Endothelial cell of umbilical vein (primary cell): Measurements from ENCODE around the gene GRID2.

Source experiments
- POLR2A ChIP-seq: IDR thresholded peaks from 2 replicates; pipeline ENCODE4 v1.6.1; 2012; ENCODE audit warnings: low read depth, mild to moderate bottlenecking, control low read depth, low read length
- TF ChIP-seq, protein P1 (sequence below), 2 donors: IDR thresholded peaks; 1 replicate in 1 of 2; 2 replicates in 1 of 2; pipeline ENCODE4 v1.5.1; 2011; ENCODE audit warnings: low read length in 2 of 2, mild to moderate bottlenecking in 2 of 2, moderate library complexity in 2 of 2, control low read depth in 1 of 2, inconsistent platforms in 1 of 2, low read depth in 1 of 2; ENCODE audit not compliant: insufficient read depth in 1 of 2; ENCODE audit errors: extremely low read depth in 1 of 2
- TF ChIP-seq, protein P2 (sequence below): IDR thresholded peaks from 2 replicates; pipeline ENCODE4 v1.6.1; 2011; ENCODE audit not compliant: insufficient read depth, insufficient read length

DNA sequence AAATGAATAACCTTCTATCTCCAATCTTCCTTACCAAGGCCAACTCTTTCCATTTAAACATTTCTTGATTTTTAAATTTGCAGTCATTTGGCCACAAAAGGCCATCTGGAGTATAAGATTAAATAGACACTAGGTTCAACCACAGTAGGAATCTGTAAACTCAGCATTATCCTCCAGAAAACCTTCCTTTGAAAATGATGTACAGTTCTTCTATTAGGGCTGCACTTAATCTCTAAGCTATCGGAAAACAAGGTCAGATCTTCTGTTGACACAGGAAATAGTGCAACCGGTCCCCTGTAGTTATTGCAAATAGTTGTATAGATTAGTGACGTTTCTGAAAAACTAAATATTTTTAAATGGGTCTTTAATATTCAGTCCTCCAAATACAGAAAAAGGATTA is 1165.8 kb downstream of the GRID2 start:
- TF ChIP-seq, protein P1, sequence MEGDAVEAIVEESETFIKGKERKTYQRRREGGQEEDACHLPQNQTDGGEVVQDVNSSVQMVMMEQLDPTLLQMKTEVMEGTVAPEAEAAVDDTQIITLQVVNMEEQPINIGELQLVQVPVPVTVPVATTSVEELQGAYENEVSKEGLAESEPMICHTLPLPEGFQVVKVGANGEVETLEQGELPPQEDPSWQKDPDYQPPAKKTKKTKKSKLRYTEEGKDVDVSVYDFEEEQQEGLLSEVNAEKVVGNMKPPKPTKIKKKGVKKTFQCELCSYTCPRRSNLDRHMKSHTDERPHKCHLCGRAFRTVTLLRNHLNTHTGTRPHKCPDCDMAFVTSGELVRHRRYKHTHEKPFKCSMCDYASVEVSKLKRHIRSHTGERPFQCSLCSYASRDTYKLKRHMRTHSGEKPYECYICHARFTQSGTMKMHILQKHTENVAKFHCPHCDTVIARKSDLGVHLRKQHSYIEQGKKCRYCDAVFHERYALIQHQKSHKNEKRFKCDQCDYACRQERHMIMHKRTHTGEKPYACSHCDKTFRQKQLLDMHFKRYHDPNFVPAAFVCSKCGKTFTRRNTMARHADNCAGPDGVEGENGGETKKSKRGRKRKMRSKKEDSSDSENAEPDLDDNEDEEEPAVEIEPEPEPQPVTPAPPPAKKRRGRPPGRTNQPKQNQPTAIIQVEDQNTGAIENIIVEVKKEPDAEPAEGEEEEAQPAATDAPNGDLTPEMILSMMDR (IDR thresholded peaks at IDR 0.05; ENCODE audit: extremely low read depth in 1 of 2, insufficient read depth in 1 of 2, low read depth in 1 of 2, low read length in 2 of 2) = no peak
- no peak for TF ChIP-seq POLR2A
- TF ChIP-seq, protein P2, sequence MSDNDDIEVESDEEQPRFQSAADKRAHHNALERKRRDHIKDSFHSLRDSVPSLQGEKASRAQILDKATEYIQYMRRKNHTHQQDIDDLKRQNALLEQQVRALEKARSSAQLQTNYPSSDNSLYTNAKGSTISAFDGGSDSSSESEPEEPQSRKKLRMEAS = no peak
